NT2/D1 (cell line): ENCODE data around the gene CCDC134.

Experiments
- SUZ12 ChIP-seq: IDR thresholded peaks from 2 replicates; pipeline ENCODE4 v1.6.1; 2011; ENCODE audit not compliant: insufficient read length, insufficient read depth; ENCODE audit errors: extremely low read depth
- YY1 ChIP-seq: IDR thresholded peaks from 2 replicates; pipeline ENCODE4 v1.6.1; 2011; ENCODE audit not compliant: insufficient read length, insufficient read depth
- ZNF274 ChIP-seq: IDR thresholded peaks from 2 replicates; pipeline ENCODE4 v1.6.1; 2011; ENCODE audit warnings: mild to moderate bottlenecking, low read depth, low read length

- TF ChIP-seq SUZ12: no peak
- TF ChIP-seq YY1: no peak
- TF ChIP-seq ZNF274: no peak
Observed at GRCh38 chr22:41822317-41823057, 22.0 kb downstream of the CCDC134 start.
